ENCODE results near the gene MROH9.

DNA sequence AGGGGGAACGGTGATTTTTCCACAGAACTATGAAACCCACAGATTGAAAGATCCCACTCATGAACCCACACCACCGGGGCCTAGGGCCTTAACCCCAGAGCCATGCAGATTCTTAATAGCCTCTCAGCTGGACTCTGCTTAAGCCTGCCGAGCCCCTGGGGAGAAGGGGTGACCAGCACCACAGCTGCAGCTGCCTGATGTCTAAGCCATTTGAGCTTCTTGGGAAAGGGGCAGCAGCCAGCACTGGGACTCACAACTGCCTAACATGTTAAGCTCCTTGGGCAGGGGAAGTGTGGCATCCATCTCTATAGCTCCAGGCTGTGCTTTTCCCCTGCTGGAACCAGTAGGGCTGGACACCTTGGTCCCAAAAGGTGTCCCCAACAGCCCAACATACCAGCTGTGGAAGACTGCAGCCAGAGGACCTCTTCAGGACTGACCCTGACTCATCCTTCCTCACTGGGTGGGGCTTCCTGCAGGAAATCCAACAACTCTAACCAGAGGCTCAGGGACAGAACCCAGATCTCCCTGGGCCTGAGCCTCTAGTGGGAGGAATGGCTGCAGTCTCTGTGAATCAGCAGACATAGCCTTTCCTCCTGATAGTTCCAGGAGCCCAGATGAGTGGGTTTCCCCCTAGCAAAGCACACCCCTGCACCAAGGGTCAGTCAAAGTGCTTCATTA is 120.8 kb downstream of the MROH9 start:
- TF ChIP-seq, protein P1, sequence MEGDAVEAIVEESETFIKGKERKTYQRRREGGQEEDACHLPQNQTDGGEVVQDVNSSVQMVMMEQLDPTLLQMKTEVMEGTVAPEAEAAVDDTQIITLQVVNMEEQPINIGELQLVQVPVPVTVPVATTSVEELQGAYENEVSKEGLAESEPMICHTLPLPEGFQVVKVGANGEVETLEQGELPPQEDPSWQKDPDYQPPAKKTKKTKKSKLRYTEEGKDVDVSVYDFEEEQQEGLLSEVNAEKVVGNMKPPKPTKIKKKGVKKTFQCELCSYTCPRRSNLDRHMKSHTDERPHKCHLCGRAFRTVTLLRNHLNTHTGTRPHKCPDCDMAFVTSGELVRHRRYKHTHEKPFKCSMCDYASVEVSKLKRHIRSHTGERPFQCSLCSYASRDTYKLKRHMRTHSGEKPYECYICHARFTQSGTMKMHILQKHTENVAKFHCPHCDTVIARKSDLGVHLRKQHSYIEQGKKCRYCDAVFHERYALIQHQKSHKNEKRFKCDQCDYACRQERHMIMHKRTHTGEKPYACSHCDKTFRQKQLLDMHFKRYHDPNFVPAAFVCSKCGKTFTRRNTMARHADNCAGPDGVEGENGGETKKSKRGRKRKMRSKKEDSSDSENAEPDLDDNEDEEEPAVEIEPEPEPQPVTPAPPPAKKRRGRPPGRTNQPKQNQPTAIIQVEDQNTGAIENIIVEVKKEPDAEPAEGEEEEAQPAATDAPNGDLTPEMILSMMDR (IDR thresholded peaks at IDR 0.05): no peak
- TF ChIP-seq POLR2AphosphoS5 (IDR thresholded peaks at IDR 0.05): no peak
- no peak for TF ChIP-seq POLR2A (IDR thresholded peaks at IDR 0.05; ENCODE audit: low read depth)
- no peak for TF ChIP-seq EP300 (IDR thresholded peaks at IDR 0.05)
